Mucosa of stomach (tissue), 1 donor: ENCODE results near the gene CZIB.
"Not testable (repeated sequence)": the region's sequence is repeated elsewhere in the genome, so short reads cannot be mapped to it uniquely, and the experiment has no call there.

ENCODE experiments used
- H3K27me3 ChIP-seq: one replicate; pipeline ENCODE4 v1.7.0; 2013; ENCODE audit warnings: mild to moderate bottlenecking, low read length; ENCODE audit not compliant: control insufficient read depth, insufficient read depth
- H3K36me3 ChIP-seq: one replicate; pipeline ENCODE4 v1.7.0; 2013; ENCODE audit warnings: low read length; ENCODE audit not compliant: control insufficient read depth, insufficient read depth
- H3K4me1 ChIP-seq: one replicate; pipeline ENCODE4 v1.7.0; 2013; ENCODE audit warnings: mild to moderate bottlenecking, low read length; ENCODE audit not compliant: control insufficient read depth, insufficient read depth
- H3K4me3 ChIP-seq: one replicate; pipeline ENCODE4 v1.7.0; 2013; ENCODE audit warnings: low read length
- H3K9ac ChIP-seq: one replicate; pipeline ENCODE4 v1.7.0; 2013; ENCODE audit warnings: mild to moderate bottlenecking, low read length, moderate library complexity
- H3K9me3 ChIP-seq: one replicate; pipeline ENCODE4 v1.7.0; 2013; ENCODE audit warnings: mild to moderate bottlenecking, low read length, moderate library complexity; ENCODE audit not compliant: control insufficient read depth
- donor health status: Pancreatic carcinoma.

CZIB gene

DNA sequence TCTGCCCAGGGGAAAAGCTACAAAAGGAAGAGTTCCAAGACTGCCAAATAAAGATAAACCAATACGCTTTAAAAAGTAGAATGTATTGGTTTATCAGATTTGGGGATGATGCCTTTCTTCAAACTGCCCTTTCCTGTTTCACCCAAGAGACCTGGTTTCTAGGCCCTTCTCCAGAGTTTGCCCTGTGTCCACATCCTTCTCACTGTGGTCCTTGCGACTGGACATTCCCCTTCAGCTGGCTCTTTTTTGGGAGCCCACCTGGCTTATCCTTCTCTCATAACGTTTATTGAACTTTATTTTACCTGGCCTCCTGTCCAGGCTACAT lies 490 bp upstream of the CZIB start:
- Histone ChIP-seq H3K9me3 (no peaks in the 10 kb centered on the region), H3K9ac (peak overlapping the region; percentile 79), H3K4me3 (peak overlapping the region; percentile 85), H3K36me3 (no peaks in the 10 kb centered on the region), H3K4me1 (peaks cover 13% of the 10 kb centered on the region), H3K27me3 (no peaks in the 10 kb centered on the region)

DNA sequence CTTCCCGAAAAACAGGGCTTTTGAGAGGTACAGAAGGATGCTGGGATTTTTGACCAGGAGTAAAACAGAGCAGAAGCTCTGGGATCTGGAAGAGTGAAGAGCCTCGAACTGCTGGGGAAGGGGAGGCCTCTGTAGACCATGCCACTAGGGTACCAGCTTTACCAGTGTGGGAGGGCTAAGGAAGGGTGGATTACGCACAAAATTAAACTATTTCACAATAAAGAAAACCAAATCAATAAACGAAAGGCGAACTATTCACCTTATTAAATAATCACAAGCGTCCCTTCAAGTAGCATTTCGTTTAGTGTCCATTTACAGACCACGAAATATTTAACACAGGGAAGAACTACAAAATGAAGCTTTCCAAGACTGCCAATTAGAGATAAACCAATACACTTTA lies 723 bp downstream of the CZIB start:
- peaks cover 13% of the 10 kb centered on the region for H3K4me1 ChIP-seq
- H3K36me3 ChIP-seq, result peaks cover 1% of the 10 kb centered on the region
- peak overlapping the region; percentile 79 for H3K9ac ChIP-seq
- H3K4me3 ChIP-seq, result peak overlapping the region; percentile 85
- H3K27me3 ChIP-seq, result no peaks in the 10 kb centered on the region
- no peaks in the 10 kb centered on the region for H3K9me3 ChIP-seq

DNA sequence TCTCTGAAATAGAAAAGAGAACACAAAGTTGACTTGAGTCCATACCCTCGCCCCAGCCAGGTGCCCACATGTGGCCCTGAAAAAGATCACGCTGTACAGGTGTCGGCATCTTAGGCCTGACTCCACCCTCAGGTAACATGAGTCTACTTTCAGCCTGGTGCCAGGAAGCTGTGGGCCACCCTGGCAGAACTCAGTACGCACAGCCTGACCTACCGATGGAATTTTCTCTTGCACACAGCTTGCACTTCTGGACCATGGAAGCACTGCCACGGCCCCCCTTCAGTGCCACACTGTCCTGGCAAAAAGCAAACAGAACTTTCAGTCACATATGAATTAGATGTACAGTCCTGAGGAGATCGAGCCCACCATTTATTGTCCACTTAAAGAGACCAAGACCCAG lies 2.2 kb downstream of the CZIB start:
- H3K4me3 ChIP-seq, result no peak overlapping the region
- peaks cover 13% of the 10 kb centered on the region for H3K4me1 ChIP-seq
- no peak overlapping the region for H3K9ac ChIP-seq
- H3K9me3 ChIP-seq, result no peaks in the 10 kb centered on the region
- peaks cover 9% of the 10 kb centered on the region for H3K36me3 ChIP-seq
- no peaks in the 10 kb centered on the region for H3K27me3 ChIP-seq

DNA sequence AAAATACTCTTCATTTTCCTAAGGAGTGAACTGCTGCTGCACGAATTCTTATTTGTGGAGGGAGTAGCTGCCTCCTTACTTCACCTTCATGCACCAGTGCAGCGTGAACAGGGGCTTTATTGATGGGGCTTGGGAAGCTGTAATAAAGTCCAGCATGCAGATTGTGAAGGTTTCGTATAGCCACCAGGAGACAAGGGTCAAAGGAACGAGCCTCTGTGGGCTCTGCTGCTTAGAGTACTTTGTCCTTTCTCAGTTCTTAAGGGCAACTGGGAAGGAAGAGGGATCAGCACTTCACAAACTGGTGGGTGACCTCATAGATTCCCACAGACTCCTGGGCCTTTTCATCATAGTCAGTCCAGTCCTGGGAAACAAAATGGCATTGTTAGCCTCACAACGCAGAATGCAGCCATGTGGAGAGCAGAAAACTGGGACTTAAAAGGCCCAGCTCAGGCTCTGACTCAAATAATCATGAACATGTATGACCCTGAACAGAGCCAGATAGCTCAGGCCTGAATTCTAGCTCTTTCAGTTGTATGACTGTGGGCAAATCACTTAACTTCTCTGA lies 6.0 kb downstream of the CZIB start:
- Histone ChIP-seq H3K4me3 (no peak overlapping the region), H3K4me1 (peaks cover 2% of the 10 kb centered on the region), H3K27me3 (no peaks in the 10 kb centered on the region), H3K36me3 (peaks cover 23% of the 10 kb centered on the region), H3K9ac (no peak overlapping the region), H3K9me3 (no peaks in the 10 kb centered on the region)

DNA sequence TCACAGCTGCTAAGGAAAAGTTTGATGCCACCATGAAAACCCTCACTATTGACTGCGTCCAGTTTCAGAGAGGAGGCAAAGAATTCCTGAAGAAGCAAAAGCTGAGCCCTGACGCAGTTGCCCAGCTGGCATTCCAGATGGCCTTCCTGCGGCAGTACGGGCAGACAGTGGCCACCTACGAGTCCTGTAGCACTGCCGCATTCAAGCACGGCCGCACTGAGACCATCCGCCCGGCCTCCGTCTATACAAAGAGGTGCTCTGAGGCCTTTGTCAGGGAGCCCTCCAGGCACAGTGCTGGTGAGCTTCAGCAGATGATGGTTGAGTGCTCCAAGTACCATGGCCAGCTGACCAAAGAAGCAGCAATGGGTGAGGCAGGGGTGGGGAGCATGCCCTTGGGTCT lies 9.5 kb downstream of the CZIB start:
- Histone ChIP-seq H3K9ac (no peak overlapping the region), H3K36me3 (peaks cover 23% of the 10 kb centered on the region), H3K4me3 (no peak overlapping the region), H3K4me1 (no peaks in the 10 kb centered on the region), H3K9me3 (no peaks in the 10 kb centered on the region), H3K27me3 (no peaks in the 10 kb centered on the region)

DNA sequence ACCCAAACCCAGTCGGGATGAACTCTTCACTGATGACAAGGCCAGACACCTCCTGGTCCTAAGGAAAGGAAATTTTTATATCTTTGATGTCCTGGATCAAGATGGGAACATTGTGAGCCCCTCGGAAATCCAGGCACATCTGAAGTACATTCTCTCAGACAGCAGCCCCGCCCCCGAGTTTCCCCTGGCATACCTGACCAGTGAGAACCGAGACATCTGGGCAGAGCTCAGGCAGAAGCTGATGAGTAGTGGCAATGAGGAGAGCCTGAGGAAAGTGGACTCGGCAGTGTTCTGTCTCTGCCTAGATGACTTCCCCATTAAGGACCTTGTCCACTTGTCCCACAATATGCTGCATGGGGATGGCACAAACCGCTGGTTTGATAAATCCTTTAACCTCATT lies 10.1 kb downstream of the CZIB start:
- H3K9ac ChIP-seq, result no peak overlapping the region
- no peaks in the 10 kb centered on the region for H3K4me1 ChIP-seq
- no peak overlapping the region for H3K4me3 ChIP-seq
- peaks cover 23% of the 10 kb centered on the region for H3K36me3 ChIP-seq
- H3K9me3 ChIP-seq, result no peaks in the 10 kb centered on the region
- no peaks in the 10 kb centered on the region for H3K27me3 ChIP-seq

DNA sequence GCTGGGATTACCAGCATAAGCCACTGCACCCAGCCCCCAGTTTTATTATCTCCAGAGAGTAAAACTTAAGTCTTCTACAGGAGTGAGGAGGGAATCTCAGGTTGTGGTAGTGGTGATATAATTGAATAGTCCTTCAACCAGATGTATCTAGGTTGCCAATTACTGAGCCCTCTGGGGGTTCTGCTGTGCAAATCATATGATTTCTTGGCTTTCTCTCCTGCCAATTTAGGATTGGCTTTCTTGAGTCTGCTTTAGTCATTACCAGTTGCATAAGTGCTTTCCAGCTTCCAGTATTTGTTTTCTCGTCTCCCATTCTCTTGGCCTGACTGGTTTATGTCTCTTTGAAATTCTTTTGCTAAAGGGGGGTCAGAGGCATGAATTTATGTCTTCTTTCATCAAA lies 12.7 kb downstream of the CZIB start:
- Histone ChIP-seq H3K4me1 (no peaks in the 10 kb centered on the region), H3K9me3 (no peaks in the 10 kb centered on the region), H3K4me3 (no peak overlapping the region), H3K27me3 (no peaks in the 10 kb centered on the region), H3K9ac (no peak overlapping the region), H3K36me3 (peaks cover 13% of the 10 kb centered on the region)

DNA sequence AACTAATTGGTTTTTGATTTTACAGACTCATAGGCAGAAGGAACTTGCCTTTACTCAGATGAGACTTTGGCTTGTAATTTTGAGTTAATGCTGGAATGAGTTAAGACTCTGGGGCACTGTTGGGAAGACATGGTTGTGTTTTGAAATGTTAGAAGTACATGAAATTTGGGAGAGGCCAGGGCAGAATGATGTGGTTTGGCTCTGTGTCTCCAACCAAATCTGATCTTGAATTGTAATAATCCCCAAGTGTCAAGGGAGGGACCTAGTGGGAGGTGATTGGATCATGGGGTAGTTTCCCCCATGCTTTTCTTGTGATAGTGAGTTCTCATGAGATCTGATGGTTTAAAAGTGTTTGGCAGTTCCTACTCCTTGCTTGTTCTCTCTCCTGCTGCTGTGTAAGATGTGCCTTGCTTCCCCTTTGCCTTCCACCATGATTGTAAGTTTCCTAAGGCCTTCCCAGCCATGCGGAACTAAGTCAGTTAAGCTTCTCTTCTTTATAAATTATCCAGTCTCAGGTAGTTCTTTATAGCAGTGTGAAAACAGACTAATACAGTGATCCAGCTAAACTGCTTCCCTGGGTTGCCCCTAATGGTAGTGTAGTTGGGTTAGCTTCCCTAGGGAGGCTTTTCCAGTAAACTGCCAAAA lies 13.6 kb downstream of the CZIB start:
- H3K27me3 ChIP-seq, result no peaks in the 10 kb centered on the region

DNA sequence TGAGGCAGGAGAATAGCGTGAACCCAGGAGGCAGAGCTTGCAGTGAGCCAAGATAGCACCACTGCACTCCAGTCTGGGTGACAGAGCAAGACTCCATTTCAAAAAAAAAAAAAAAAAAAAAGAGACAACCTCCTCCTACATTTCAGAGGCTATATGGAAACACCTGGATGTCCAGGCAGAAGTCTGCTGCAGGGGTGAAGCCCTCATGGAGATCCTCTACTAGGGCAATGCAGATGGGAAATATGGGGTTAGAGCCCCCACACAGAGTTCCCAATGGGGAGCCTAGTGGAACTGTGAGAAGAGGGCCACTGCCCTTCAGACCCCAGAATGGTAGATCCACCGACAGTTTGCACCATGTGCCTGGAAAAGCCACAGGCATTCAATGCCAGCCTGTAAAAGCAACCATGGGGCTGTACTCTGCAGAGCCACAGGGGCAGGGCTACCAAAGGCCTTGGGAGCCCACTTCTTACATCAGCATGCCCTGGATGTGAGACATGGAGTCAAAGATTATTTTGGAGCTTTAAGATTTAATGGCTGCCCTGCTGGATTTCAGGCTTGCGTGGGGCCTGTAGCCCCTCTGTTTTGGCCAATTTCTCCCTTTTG lies 14.2 kb downstream of the CZIB start:
- H3K27me3 ChIP-seq, H3K4me3 ChIP-seq, H3K9ac ChIP-seq, H3K9me3 ChIP-seq, H3K4me1 ChIP-seq: not testable (repeated sequence)
- H3K36me3 ChIP-seq, result peaks cover 13% of the 10 kb centered on the region

More for the DNA sequence above, 13.6 kb downstream of the CZIB start:
- H3K9ac ChIP-seq, result no peak overlapping the region
- H3K9me3 ChIP-seq, result no peaks in the 10 kb centered on the region
- no peak overlapping the region for H3K4me3 ChIP-seq
- H3K4me1 ChIP-seq, result no peaks in the 10 kb centered on the region
- H3K36me3 ChIP-seq, result peaks cover 13% of the 10 kb centered on the region

DNA sequence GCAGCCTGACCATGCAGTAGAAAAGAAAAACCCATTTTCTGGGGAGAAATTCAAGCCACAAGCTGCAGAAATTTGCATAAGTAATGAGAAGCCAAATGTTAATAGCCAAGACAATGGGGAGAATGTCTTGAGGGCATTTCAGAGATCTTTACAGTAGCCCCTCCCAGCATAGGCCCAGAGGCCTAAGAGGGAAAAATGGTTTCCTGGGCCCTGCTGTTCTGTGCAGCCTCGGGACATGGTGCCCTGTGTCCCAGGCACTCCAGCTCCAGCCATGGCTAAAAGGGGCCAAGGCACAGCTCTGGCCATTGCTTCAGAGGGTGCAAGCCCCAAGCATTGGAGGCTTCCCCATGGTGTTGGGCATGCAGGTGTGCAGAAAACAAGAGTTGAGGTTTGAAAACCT lies 14.9 kb downstream of the CZIB start:
- H3K9me3 ChIP-seq, H3K27me3 ChIP-seq, H3K36me3 ChIP-seq, H3K9ac ChIP-seq, H3K4me1 ChIP-seq, H3K4me3 ChIP-seq: not testable (repeated sequence)

DNA sequence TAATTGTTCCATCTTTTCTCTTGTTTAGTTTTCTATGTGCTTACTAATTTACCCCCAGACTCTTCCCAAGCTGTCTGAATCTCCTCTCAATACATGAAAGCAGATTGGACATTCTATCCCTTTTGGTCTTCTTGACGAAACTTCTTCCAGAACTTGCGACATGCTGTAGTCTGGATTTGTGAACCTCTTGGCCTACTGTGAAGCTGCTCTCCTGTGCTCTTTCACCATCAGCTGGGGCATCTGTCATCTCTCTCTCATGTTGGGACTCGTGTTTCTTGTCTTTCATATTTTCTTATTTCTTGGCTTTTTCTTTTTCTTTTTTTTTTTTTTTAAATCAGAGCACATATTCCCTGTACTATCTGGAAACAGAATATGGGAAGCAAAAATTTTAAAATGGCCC lies 17.0 kb downstream of the CZIB start:
- H3K27me3 ChIP-seq, result no peaks in the 10 kb centered on the region
- H3K9me3 ChIP-seq, result no peaks in the 10 kb centered on the region
- H3K9ac ChIP-seq, result no peak overlapping the region
- no peak overlapping the region for H3K4me3 ChIP-seq
- H3K36me3 ChIP-seq, result no peaks in the 10 kb centered on the region
- H3K4me1 ChIP-seq, result peaks cover 3% of the 10 kb centered on the region

DNA sequence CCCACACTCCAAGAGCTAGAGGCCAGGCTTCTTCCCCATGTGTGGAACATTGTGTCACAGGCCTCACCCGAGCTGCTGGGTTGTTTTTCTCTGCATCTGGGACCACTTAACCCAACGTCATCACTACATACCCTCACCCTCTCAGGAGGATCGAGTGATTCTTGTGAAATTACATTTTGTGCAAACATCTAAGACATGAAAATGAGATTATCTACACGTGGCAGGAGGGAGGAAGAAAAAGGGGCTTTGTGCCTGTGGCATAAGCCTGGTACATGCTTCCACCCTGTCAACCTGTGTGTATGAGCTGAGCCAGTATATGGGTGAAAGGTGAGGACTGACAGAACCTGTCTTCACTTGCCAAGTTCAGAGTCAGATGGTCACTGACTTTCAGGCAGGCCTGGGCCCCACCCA lies 22.2 kb downstream of the CZIB start:
- H3K27me3 ChIP-seq, result no peaks in the 10 kb centered on the region
- H3K4me3 ChIP-seq, result no peak overlapping the region
- no peaks in the 10 kb centered on the region for H3K9me3 ChIP-seq
- no peaks in the 10 kb centered on the region for H3K36me3 ChIP-seq
- peaks cover 26% of the 10 kb centered on the region for H3K4me1 ChIP-seq
- peak overlapping the region; percentile 97 for H3K9ac ChIP-seq
